Activated CD4-positive, alpha-beta T cell treated with anti-CD3 and anti-CD28 coated beads for 1 hour (primary cell): ENCODE measurements around the gene USP20.

Experiments
- DNase-seq: peaks from one replicate; pipeline ENCODE4 v3.0.0-alpha.2; 2020

The USP20 gene

DNA sequence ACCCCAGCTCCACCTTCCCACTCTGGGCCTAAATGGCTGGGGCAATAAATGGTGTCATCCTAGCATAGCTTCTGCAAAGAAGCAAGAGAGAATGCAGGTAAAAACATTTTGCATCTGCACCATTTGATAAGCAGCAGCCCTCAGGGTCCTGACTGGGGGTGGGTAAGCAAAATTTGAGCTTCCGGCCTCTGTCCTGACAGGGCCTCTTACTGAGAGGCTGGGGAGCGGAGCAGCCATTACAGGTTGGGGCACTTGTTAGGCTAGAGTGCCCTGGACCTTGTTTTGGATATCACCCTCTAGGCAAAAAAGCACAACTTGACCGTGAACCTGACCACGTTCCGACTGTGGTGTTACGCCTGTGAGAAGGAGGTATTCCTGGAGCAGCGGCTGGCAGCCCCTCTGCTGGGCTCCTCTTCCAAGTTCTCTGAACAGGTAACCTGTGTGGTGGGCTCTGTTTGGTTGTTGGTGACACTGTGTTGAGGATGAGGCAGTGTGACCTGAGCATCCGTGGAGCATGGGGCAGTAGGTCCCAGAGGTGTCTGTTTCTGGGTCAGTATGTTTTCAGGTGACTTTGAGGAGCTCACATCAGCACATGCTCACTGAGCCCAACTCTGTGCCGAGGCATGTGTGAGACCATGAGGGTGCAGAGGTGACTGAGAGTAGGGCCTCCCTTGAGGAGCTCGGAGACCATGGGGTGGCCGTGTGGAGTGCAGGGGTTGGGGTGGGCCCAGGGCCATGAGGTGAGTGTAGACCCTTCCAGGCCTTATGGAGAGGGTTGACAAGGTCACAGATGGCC lies 23.1 kb downstream of the USP20 start:
- DNase-seq, result no peak

DNA sequence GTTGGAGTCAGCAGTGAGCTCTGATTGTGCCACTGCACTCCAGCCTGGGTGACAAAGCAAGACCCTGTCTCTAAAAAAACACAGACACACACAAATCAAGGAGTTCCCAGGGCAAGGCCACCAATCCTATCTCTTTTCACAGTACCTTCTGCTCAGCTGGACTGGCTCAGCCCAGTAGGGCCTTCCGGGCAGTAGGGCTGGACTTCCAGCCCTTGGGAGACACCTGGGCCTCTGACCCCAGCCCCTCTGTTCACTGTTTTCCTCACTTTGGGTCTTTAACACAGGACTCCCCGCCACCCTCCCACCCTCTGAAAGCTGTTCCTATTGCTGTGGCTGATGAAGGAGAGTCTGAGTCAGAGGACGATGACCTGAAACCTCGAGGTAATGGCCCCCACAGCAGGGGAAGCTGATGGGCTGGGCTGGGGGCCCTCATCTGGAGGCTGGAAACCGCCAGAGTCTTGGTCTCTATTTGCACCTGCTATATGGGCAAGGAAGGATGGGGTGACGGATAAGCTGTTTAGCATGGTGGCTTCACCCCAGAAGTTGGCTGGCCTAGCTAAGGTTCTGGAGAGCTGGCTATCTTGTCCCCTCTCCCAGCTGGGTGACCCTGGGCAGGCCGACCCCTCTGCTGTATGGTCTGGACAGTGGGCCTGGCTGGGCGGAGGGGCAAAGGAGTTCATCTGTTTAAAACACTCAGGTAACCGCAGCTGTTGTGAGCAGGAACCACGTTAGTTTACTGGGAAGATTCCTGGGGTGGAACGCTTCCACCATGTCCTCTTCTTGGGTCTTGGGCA lies 25.6 kb downstream of the USP20 start:
- no peak for DNase-seq

DNA sequence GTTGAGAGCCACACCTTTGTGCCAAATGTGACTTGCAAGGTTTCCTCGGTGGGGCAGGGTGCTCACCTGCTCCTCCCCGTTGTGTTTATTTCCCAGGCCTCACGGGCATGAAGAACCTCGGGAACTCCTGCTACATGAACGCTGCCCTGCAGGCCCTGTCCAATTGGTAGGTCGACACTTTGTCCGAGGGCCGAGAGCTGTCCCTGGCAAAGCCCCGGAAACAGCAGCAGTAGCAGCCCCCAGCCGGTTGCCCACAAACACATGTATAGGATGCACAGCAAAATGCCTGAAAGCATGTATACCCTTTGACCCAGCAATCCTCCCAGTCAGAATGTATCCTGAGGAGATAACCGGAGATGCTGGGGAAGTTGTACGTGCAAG lies 26.2 kb downstream of the USP20 start:
- no peak for DNase-seq

DNA sequence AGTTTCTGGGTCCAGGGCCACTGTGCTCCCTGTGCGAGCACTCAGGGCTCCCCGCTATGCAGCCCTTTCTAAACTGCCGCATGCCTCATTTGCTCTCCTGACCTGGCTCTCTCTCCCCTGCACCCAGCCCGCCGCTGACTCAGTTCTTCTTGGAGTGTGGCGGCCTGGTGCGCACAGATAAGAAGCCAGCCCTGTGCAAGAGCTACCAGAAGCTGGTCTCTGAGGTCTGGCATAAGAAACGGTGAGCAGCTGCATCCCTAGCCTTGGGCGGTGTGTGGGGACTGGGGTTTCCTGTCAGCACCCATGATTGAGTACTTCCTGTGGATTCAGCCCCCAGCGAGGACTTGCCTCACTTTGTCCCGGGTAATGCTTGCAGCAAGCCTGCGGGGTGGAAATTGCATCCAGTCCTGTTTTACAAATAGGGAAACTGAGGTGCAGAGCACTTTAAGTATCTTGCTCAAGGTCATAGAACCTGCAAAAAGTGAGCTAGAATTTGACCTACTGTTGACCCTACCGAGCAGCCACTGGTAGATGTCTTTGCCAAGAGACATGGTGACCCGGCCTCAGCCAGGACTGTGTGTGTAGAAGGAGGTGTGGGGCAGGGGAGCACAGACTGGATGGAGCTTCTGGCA lies 27.9 kb downstream of the USP20 start:
- peak; percentile 51 for DNase-seq

DNA sequence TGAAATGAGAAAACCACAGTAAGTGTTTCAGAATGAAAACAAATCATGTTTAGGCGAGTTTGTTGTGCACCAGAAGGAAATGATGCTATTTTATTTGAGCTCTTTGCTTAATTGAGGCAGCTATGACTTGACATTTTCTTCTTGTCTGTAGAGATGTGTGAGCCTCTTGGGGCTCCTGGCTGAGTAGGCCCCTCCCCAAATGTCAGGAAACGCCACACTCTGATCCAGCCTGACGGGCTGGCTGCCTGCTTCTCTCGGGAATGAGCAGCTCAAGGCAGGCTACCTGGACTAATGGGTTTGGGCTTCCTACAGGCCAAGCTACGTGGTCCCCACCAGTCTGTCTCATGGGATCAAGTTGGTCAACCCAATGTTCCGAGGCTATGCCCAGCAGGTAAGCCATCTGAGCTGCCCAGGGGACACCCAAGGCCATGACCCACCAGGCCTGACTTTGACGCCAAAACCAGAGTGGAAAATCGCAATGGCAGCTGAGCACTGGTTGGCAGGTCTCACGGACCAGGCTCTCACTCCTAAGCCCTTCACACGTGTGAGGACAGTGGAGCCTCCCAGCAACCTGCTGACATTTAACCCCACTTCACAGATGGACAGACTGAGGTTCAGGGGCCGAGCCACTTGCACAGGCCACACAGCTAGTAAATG lies 29.9 kb downstream of the USP20 start:
- DNase-seq, result no peak

DNA sequence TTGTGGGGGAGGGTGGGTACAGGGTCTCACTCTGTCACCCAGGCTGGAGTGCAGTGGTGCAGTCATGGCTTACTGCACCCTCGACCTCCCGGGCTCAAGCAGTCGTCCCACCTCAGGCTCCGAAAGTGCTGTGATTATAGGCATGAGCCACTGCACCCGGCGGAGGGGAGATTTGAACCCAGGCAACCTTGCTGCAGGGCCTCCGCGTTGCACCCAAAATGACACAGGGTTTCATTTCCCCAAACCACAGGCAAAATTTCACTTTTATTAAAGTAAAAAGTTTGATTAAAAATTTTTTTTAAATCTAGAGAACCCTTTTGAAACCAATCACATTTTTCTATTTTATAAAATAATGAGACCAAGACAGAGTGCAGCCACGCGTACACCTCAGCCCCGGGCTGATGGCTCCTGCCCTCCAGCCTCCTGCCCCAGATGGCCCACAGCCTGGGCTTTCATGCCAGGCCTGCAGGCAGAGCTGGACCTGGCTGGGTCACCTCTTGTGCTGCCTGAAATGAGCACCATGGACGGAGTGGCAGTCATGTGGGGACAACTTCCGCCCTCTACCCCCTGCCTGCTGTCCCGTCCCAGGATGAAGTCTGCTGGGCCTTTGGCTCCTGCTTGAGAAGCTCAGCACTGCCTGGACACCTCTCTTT lies 30.5 kb downstream of the USP20 start:
- no peak for DNase-seq

DNA sequence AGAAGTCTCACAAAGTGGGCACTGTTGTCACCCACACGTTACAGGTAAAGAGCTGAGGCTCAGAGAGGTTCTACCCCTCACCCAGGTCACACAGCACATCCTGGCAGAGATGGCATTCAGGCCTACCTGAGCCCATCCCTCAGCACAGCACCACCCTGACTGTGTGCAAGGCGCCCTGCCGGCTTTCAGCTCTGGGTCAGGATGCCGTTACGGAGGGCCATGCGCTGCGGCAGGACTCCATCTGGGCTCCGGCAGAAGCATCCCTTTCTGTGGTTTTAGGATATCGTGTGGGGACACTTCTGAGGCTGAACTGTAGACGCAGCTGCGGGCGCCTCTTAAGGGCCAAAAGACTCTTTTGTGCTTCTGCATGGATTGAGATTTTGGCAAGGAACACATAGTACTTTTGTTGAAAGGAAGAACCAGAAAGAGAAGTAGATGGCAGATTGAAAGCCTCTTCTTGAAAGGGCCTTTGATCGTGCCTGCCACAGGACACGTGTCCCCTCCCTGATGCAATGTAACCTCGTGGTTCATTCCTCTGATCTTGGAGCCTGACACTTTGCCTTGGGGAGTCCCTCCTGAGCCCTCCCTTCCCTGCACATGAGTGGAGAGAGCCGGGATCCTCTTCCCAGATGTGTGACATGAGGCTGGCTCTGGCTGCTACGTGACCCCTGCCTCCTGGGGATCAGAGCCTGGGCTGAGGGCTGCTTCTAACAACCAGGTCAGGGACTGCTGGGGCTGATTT lies 31.3 kb downstream of the USP20 start:
- no peak for DNase-seq

DNA sequence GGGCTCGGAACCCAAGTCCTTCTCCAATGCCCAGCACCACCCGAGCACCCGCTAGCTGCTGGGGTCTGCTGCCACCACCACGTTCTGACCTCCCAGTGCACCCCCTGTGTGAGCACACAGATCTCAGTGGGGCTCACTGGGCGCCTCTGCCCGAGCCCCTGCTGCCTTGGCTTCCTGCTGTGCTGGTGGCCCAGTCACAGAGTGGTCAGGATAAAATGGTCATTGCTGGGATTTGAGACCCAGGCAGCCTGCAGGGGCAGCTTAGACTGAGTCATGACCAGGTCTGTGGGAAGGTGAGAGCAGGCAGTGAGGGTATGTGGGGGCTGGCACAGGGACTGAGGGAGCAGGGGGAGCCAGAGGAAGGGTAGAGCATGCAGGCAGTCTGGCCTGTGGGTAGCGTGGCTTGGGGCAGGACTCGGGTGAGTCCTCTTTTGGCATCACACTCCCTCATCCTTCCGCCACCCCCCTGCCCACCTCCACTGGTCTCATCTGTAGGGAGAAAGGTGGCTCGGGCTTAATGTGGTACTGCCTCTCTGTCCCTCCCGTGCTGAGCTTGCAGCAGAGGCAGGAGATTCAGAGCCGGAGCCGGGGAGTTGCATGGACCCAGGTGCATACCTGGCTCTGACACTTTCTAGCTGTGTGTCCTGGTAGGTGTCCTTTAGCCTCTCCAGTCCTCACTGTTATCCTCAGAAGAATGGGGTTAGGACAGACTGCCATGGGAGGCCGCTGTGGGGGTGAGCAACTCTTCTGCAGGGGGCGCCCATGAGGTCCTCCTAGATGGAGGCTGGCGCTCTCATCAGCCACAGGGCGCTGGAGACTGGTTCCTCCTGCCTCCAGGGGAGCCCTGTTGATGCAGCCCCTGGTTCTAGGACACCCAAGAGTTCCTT lies 32.1 kb downstream of the USP20 start:
- DNase-seq, result no peak

DNA sequence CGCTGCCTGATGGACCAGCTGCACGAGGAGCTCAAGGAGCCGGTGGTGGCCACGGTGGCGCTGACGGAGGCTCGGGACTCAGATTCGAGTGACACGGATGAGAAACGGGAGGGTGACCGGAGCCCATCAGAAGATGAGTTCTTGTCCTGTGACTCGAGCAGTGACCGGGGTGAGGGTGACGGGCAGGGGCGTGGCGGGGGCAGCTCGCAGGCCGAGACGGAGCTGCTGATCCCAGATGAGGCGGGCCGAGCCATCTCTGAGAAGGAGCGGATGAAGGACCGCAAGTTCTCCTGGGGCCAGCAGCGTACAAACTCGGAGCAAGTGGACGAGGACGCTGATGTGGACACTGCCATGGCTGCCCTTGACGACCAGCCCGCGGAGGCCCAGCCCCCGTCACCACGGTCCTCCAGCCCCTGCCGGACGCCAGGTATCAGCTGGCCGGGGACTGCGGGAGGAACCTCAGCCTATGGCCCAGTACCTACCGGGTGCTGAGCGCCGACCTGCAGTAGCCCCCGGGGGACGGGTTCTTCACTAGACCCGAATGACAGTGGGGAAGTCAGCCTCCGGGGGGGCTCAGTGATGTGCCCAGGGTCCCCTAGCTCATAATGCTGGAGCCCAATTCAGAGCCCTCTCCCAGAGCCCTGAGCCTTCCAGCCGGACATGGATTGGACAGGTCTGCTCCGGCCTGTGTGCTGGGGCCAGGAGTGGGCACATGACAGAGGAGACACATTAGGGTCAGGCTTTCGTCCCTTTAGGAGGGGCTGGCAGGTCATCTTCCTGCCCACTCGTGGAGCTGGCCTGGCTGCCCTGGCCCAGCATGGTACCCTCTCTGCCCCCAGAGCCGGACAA lies 33.0 kb downstream of the USP20 start:
- DNase-seq, result no peak

DNA sequence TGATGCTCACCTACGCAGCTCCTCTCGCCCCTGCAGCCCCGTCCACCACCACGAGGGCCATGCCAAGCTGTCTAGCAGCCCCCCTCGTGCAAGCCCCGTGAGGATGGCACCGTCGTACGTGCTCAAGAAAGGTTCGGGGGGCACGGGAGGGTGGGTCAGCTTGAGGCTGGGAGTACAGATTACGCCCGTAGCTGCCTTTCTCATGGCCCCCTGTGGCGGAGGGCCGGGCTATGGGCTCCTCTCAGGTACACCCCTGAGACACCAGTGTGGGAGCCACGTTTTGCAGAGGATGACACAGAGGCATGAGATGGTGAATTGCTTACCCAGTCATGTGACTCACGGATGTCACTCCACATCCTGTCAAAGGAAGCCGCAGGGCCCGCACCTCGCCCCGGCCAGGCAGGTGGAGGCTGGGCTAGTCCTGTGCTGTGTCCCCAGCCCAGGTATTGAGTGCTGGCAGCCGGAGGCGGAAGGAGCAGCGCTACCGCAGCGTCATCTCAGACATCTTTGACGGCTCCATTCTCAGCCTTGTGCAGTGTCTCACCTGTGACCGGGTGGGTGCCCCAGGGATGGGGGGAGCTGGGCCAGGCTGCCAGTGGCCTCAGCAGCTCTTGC lies 33.7 kb downstream of the USP20 start:
- peak; percentile 85 for DNase-seq

DNA sequence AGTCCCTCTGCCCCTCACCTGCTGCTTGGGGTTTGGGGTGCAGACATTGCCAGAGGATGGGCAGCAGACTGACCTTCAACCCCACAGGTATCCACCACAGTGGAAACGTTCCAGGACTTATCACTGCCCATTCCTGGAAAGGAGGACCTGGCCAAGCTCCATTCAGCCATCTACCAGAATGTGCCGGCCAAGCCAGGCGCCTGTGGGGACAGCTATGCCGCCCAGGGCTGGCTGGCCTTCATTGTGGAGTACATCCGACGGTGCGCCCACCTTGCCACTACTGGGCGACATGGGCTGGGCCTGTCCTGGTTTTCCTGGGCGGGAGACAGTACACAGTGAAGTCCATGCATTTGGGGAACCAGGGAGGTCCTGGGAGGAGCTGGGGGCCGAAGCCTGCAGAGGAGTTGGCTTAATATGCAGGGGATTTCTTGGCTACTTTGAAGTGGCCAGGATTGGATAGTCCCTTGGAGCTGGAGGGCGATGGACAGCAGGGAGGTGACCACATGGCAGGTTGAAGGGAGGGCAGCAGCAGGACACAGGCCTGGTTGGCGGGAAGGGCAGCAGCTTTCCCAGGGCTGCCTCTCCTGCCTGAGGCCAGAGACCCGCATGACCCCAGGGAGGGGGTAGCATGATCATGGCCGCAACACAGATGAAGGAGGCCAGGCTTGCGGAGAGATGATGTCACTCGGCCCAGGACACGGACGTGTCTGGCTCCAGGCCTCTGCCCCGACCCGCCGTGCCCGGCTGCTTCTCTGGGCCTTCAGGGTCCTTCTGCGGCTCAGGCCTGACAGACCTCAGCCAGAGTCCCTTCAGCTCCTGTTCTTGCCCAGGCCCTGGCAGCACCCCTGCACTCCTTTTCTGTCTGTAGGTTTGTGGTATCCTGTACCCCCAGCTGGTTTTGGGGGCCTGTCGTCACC lies 34.6 kb downstream of the USP20 start:
- DNase-seq, result no peak

DNA sequence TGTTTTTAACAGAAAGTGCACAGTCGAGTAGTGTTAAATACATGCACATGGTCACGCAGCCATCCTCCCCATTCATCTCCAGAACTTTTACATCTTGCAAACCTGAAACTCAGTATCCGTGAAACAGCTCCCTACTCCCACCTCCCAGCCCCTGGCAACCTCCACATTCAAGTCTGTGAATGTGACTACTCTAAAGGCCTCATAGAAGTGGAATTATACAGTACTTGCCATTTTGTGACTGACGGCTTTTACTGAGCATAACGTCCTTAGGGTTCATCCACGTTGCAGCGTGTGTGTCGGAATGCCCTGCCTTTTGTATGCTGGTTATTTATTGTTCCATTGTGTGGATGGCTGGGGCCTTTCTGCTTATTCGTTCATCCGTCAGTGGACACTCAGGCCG lies 35.8 kb downstream of the USP20 start:
- no peak for DNase-seq

DNA sequence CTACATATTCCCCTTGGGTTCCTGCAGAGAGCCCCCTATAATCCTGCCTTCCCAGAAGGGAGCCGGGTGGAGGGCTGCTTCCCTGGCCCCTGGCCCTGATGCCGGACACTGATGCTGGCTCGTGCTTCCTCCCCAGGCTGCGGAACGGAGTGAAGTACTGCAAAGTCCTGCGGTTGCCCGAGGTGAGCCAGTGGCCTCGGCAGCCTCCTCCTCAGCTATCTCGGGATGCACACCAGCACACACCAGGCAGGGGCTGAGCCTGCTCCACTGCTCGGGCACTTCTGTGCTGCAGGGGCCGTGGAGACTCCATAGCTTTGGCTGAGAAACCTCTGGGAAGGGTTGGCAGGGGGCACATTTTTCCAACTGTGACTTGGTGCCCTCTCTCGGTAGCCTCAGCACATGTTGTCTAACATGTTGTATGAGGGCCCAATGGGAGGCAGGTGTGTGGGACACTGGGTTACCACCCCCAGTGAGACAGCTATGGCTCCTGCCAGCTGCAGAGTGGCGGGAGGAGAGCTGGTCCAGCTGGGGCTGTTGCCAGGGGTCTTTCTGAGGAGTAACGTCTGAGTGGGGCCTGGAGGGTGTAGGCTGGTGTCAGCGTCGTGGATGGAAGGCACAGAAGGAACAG lies 38.4 kb downstream of the USP20 start:
- no peak for DNase-seq

DNA sequence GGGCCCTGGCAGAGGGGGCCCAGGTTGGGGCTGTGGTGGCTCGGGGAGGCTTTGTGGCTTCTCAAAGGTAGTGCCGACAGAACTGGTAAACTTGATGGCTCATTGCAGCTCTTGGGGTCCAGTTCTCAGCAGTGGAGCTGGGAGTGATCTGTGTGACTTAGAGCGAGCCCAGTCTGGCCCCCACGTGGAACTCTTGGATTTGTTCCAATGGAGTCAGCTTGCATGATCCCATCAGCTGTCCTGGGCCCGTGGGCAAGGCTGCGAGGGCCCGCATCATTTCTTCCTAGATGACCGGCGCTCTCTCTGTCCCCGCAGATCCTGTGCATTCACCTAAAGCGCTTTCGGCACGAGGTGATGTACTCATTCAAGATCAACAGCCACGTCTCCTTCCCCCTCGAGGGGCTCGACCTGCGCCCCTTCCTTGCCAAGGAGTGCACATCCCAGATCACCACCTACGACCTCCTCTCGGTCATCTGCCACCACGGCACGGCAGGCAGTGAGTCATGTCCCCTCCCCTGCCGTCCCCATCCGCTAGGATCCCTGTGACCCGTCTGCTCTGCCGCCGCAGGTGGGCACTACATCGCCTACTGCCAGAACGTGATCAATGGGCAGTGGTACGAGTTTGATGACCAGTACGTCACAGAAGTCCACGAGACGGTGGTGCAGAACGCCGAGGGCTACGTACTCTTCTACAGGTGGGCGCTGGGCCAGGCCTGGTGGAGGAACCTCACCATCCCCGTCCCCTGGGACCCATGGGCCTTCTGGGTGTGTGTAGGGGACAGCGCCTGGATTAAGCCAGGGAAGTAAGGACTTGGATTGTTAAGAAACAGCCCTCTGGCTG lies 39.2 kb downstream of the USP20 start:
- no peak for DNase-seq

DNA sequence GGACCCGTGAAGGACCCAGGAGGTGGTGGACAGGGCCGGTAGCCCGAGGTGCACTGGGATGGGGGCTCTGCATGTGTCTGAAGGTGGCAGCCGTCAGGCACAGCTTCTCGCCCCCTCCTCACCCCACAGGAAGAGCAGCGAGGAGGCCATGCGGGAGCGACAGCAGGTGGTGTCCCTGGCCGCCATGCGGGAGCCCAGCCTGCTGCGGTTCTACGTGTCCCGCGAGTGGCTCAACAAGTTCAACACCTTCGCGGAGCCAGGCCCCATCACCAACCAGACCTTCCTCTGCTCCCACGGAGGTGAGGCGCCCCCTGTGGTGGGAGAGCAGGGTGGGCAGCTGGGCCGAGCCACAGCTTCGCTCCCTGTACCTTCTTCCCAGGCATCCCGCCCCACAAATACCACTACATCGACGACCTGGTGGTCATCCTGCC lies 39.9 kb downstream of the USP20 start:
- DNase-seq, result no peak

DNA sequence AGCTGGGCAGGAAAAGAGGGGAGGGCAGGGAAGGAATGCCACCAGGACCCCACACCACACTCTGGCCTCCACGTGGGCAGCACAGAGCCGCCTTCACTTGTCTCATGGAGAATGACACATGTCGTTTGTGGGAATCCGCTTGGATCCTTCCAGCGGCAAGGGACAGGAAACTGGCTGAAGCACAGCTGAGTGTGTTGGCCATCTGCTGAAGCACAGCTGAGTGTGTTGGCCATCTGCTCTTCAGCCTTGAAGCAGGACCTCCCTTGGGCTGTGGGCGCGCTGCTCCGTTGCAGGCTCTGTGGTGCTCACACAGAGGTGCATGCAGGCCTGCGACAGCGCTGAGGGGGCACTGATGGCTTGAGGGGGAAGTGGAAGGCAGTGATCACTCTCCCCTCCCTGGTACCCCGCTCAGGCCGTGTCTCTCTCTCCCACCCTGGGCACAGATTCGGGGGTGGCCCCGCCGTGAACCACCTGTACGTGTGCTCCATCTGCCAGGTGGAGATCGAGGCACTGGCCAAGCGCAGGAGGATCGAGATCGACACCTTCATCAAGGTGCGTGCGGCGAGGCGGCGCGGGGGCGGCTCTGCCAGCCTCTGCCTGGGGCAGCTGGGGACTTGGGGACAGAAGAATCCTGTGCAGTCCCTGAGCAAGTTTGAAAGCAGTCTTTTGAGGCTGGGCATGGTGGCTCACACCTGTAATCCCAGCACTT lies 40.6 kb downstream of the USP20 start:
- DNase-seq, result no peak
